ENCODE measurements around the gene PTBP3.

PTBP3 gene

GRCh38 chr9:112188884-112189283, 144.5 kb downstream of the PTBP3 start:
- Histone ChIP-seq H3K27ac (ENCODE audit: low read depth, low read length, poor library complexity, severe bottlenecking) (no peak overlapping the region), H3K9me3 (ENCODE audit: low read length) (no peaks in the 10 kb centered on the region), H2AFZ (ENCODE audit: low read length) (no peak overlapping the region), H3F3A (ENCODE audit: insufficient read depth, low read length) (no peaks in the 10 kb centered on the region), H3K9ac (ENCODE audit: low read length) (no peak overlapping the region), H3K79me2 (ENCODE audit: insufficient read depth, low read length) (no peaks in the 10 kb centered on the region), H3K36me3 (ENCODE audit: insufficient read depth, low read length) (no peaks in the 10 kb centered on the region), H3K27me3 (ENCODE audit: insufficient read depth, low read length) (no peaks in the 10 kb centered on the region), H3K4me1 (ENCODE audit: insufficient read depth, low read length, severe bottlenecking) (no peaks in the 10 kb centered on the region), H3K4me2 (ENCODE audit: low read length) (no peak overlapping the region), H4K20me1 (ENCODE audit: insufficient read depth, low read length) (no peaks in the 10 kb centered on the region), H3K9me2 (ENCODE audit: low read depth, low read length) (no peaks in the 10 kb centered on the region), H3K4me3 (ENCODE audit: low read depth, low read length, poor library complexity, severe bottlenecking) (no peak overlapping the region)
- no peak for TF ChIP-seq CTCF (IDR thresholded peaks at IDR 0.05; ENCODE audit: low read length)
- no peak for TF ChIP-seq EZH2 (IDR thresholded peaks at IDR 0.05; ENCODE audit: borderline replicate concordance, low read length)

GRCh38 chr9:112187404-112187803, 146.0 kb downstream of the PTBP3 start:
- H3K4me2 ChIP-seq (ENCODE audit: low read length), result no peak overlapping the region
- no peaks in the 10 kb centered on the region for H3K9me2 ChIP-seq (ENCODE audit: low read depth, low read length)
- H3K9ac ChIP-seq (ENCODE audit: low read length), result no peak overlapping the region
- peaks cover 4% of the 10 kb centered on the region; the same call in 1 of the 2 replicates for H3K27me3 ChIP-seq (ENCODE audit: insufficient read depth, low read length)
- H3K79me2 ChIP-seq (ENCODE audit: insufficient read depth, low read length), result no peaks in the 10 kb centered on the region
- H3K4me3 ChIP-seq (ENCODE audit: low read depth, low read length, poor library complexity, severe bottlenecking), result no peak overlapping the region
- TF ChIP-seq CTCF (IDR thresholded peaks at IDR 0.05; ENCODE audit: low read length), result no peak
- no peak for TF ChIP-seq EZH2 (IDR thresholded peaks at IDR 0.05; ENCODE audit: borderline replicate concordance, low read length)
- H3K4me1 ChIP-seq (ENCODE audit: insufficient read depth, low read length, severe bottlenecking), result no peaks in the 10 kb centered on the region
- no peaks in the 10 kb centered on the region; the same call in 1 of the 2 replicates for H3K36me3 ChIP-seq (ENCODE audit: insufficient read depth, low read length)
- H4K20me1 ChIP-seq (ENCODE audit: insufficient read depth, low read length), result no peaks in the 10 kb centered on the region
- H2AFZ ChIP-seq (ENCODE audit: low read length), result no peak overlapping the region
- H3K27ac ChIP-seq (ENCODE audit: low read depth, low read length, poor library complexity, severe bottlenecking), result no peak overlapping the region
- no peaks in the 10 kb centered on the region for H3K9me3 ChIP-seq (ENCODE audit: low read length)
- no peaks in the 10 kb centered on the region for H3F3A ChIP-seq (ENCODE audit: insufficient read depth, low read length)

DNA sequence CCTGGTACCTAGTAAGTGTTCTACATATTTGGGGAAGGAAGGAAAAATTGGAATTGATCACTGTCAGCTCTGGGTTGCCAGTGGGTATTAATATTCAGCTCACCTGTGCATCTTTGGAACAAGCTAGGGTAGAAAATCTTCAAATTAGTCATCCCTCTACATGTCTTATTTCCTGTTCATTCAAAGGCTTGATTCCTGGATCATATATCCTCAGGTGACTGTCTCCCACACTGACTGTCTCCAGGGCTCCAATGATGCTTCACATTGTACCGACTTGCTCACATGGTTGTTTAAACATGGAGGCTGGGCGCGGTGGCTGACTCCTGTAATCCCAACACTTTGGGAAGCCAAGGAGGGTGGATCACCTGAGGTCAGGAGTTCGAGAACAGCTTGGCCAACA, 146.7 kb downstream of the PTBP3 start:
- no peak overlapping the region for H3K27ac ChIP-seq (ENCODE audit: low read depth, low read length, poor library complexity, severe bottlenecking)
- H3K9me2 ChIP-seq (ENCODE audit: low read depth, low read length), result no peaks in the 10 kb centered on the region
- no peak for TF ChIP-seq EZH2 (IDR thresholded peaks at IDR 0.05; ENCODE audit: borderline replicate concordance, low read length)
- no peak for TF ChIP-seq CTCF (IDR thresholded peaks at IDR 0.05; ENCODE audit: low read length)

More for the DNA sequence above, 146.7 kb downstream of the PTBP3 start:
- Histone ChIP-seq H3K4me2 (ENCODE audit: low read length) (no peak overlapping the region), H4K20me1 (ENCODE audit: insufficient read depth, low read length) (no peaks in the 10 kb centered on the region), H3K9me3 (ENCODE audit: low read length) (no peaks in the 10 kb centered on the region), H2AFZ (ENCODE audit: low read length) (no peak overlapping the region), H3F3A (ENCODE audit: insufficient read depth, low read length) (no peaks in the 10 kb centered on the region), H3K36me3 (ENCODE audit: insufficient read depth, low read length) (no peaks in the 10 kb centered on the region; the same call in 1 of the 2 replicates), H3K27me3 (ENCODE audit: insufficient read depth, low read length) (peaks cover 4% of the 10 kb centered on the region; the same call in 1 of the 2 replicates), H3K9ac (ENCODE audit: low read length) (no peak overlapping the region), H3K4me1 (ENCODE audit: insufficient read depth, low read length, severe bottlenecking) (no peaks in the 10 kb centered on the region), H3K79me2 (ENCODE audit: insufficient read depth, low read length) (no peaks in the 10 kb centered on the region), H3K4me3 (ENCODE audit: low read depth, low read length, poor library complexity, severe bottlenecking) (no peak overlapping the region)
